ENCODE measurements around the gene KIAA1614. TPM values are rescaled to one million over a fixed set of nuclear protein-coding genes. Genes with fewer than 3 reads are reported as not detected.

KIAA1614 gene
- total RNA-seq, 1 experiment from 2014 or later, result 0.15 TPM

DNA sequence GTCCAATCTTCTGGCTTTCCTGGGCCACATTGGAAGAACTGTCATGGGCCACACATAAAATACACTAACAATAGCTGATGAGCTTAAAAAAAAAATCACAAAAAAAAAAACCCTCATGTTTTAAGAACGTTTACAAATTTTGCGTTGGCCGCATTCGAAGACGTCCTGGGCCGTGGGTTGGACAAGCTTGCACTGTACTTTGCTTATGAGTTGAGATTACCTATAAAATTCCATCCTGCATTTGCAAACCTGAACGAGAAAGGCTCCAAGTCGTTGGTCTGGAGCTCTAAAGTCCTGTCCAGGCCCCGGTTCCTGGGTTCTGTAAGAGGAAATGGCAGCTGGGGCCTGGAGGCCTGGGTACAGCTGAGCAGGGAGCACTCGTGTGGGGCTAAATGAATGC lies 51.4 kb downstream of the KIAA1614 start:
- no peak overlapping the region for H3K4me3 ChIP-seq
- intact Hi-C loops (cut with micrococcal nuclease; ENCODE audit: unreplicated experiment), result no loop called here
- no peaks in the 10 kb centered on the region for H3F3A ChIP-seq (ENCODE audit: insufficient read depth, low read depth)
- no peak for DNase-seq
- H3K79me2 ChIP-seq (ENCODE audit: low read depth), result no peaks in the 10 kb centered on the region
- H3K9me3 ChIP-seq (ENCODE audit: insufficient read depth, low read depth), result no peaks in the 10 kb centered on the region
- no peaks in the 10 kb centered on the region for H3K9me2 ChIP-seq (ENCODE audit: insufficient read depth)
- POLR2A ChIA-PET (ENCODE audit: unreplicated experiment), result no interaction called here
- H4K20me1 ChIP-seq (ENCODE audit: insufficient read depth), result no peaks in the 10 kb centered on the region; the same call in 1 of the 2 replicates
- no peaks in the 10 kb centered on the region for H3K4me1 ChIP-seq (replicated peaks; ENCODE audit: insufficient read depth)
- no peaks in the 10 kb centered on the region for H3K27me3 ChIP-seq (ENCODE audit: insufficient read depth, low read depth)
- 0 out of 2 replicates have a peak, but pooled peaks cover 7% of the 10 kb centered on the region for H3K36me3 ChIP-seq (ENCODE audit: low read depth)
- no peak overlapping the region for H2AFZ ChIP-seq
- no peak overlapping the region for H3K4me2 ChIP-seq
- CTCF ChIA-PET, result interaction anchor here (0.6 kb wide), 1 partner anchor 763 kb away, joined by 3 read pairs; no protein-coding TSS in a partner anchor
- no peak overlapping the region for H3K27ac ChIP-seq
- no TSS peak for BruUV-seq (replicated peaks)
- TF ChIP-seq CTCF (conservative IDR thresholded peaks at IDR 0.05) (no peak), EZH2 (IDR thresholded peaks at IDR 0.05; ENCODE audit: low read depth) (no peak)

DNA sequence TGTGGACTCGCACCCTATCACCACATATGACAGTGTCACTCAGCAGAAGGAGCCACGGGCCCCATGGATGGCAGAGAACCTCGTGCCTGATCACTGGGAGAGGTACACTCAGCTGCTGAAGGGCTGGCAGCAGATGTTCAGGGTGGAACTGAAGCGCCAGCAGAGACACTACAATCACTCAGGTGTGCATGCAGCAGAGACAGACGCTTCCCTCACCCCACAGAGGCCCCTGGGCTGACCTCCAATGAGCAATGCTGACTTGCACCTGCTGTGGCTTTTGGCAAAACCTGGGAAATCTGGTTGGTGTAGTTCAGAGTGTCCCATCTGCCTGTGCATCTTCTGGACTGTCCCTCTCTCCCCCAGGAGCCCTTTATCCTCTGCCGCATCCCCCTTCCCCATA lies 51.9 kb downstream of the KIAA1614 start:
- TF ChIP-seq EZH2 (IDR thresholded peaks at IDR 0.05; ENCODE audit: low read depth) (no peak), CTCF (conservative IDR thresholded peaks at IDR 0.05) (no peak)
- H3F3A ChIP-seq (ENCODE audit: insufficient read depth, low read depth), result no peaks in the 10 kb centered on the region
- H3K9me2 ChIP-seq (ENCODE audit: insufficient read depth), result no peaks in the 10 kb centered on the region
- no peaks in the 10 kb centered on the region for H3K9me3 ChIP-seq (ENCODE audit: insufficient read depth, low read depth)
- 0 out of 2 replicates have a peak, but pooled peaks cover 7% of the 10 kb centered on the region for H3K36me3 ChIP-seq (ENCODE audit: low read depth)
- BruUV-seq (replicated peaks), result no TSS peak
- no peaks in the 10 kb centered on the region for H3K27me3 ChIP-seq (ENCODE audit: insufficient read depth, low read depth)
- H3K4me2 ChIP-seq, result no peak overlapping the region
- no peak for DNase-seq
- intact Hi-C loops (cut with micrococcal nuclease; ENCODE audit: unreplicated experiment), result no loop called here
- H3K4me3 ChIP-seq, result no peak overlapping the region
- no peaks in the 10 kb centered on the region; the same call in 1 of the 2 replicates for H4K20me1 ChIP-seq (ENCODE audit: insufficient read depth)
- ChIA-PET CTCF (interaction anchor here (0.6 kb wide), 1 partner anchor 775 kb away, joined by 7 read pairs; no protein-coding TSS in a partner anchor), POLR2A (ENCODE audit: unreplicated experiment) (no interaction called here)
- no peak overlapping the region for H2AFZ ChIP-seq
- no peak overlapping the region for H3K27ac ChIP-seq
- H3K4me1 ChIP-seq (replicated peaks; ENCODE audit: insufficient read depth), result no peaks in the 10 kb centered on the region
- H3K79me2 ChIP-seq (ENCODE audit: low read depth), result no peaks in the 10 kb centered on the region

GRCh38 chr1:180966312-180966711 lies 53.6 kb downstream of the KIAA1614 start:
- ChIA-PET POLR2A (ENCODE audit: unreplicated experiment) (no interaction called here), CTCF (no interaction called here)
- H3F3A ChIP-seq (ENCODE audit: insufficient read depth, low read depth), result no peaks in the 10 kb centered on the region
- no peak overlapping the region for H3K4me2 ChIP-seq
- 0 out of 2 replicates have a peak, but pooled peaks cover 7% of the 10 kb centered on the region for H3K36me3 ChIP-seq (ENCODE audit: low read depth)
- H2AFZ ChIP-seq, result no peak overlapping the region
- no peaks in the 10 kb centered on the region for H3K9me2 ChIP-seq (ENCODE audit: insufficient read depth)
- H3K4me1 ChIP-seq (replicated peaks; ENCODE audit: insufficient read depth), result no peaks in the 10 kb centered on the region
- BruUV-seq (replicated peaks), result no TSS peak
- H3K79me2 ChIP-seq (ENCODE audit: low read depth), result no peaks in the 10 kb centered on the region
- no peaks in the 10 kb centered on the region for H3K9me3 ChIP-seq (ENCODE audit: insufficient read depth, low read depth)
- intact Hi-C loops (cut with micrococcal nuclease; ENCODE audit: unreplicated experiment), result no loop called here
- no peak overlapping the region for H3K27ac ChIP-seq
- H4K20me1 ChIP-seq (ENCODE audit: insufficient read depth), result no peaks in the 10 kb centered on the region; the same call in 1 of the 2 replicates
- no peaks in the 10 kb centered on the region for H3K27me3 ChIP-seq (ENCODE audit: insufficient read depth, low read depth)
- TF ChIP-seq CTCF (conservative IDR thresholded peaks at IDR 0.05) (no peak), EZH2 (IDR thresholded peaks at IDR 0.05; ENCODE audit: low read depth) (no peak)
- no peak overlapping the region for H3K4me3 ChIP-seq
- no peak for DNase-seq

Data from PC-9 (cell line).